ENCODE results near the gene MYO1G.
"Not testable (repeated sequence)": the region's sequence is repeated elsewhere in the genome, so short reads cannot be mapped to it uniquely, and the experiment has no call there.

Gene MYO1G

GRCh38 chr7:44999245-45000092, 20.7 kb upstream of the MYO1G start:
- peak; percentile 99 for DNase-seq

- no peak for DNase-seq
These were observed 19.5 kb upstream of the MYO1G start for GRCh38 chr7:44998153-44998871.

GRCh38 chr7:44995555-44996493, 17.0 kb upstream of the MYO1G start:
- DNase-seq = no peak

GRCh38 chr7:44994877-44995554, 16.2 kb upstream of the MYO1G start:
- no peak for DNase-seq

GRCh38 chr7:44992004-44992795, 13.4 kb upstream of the MYO1G start:
- DNase-seq = not testable (repeated sequence)

GRCh38 chr7:44990109-44991023, 11.6 kb upstream of the MYO1G start:
- no peak for DNase-seq

- no peak for DNase-seq
These were observed 10.3 kb upstream of the MYO1G start for GRCh38 chr7:44989132-44989531.

- no peak for DNase-seq
These were observed 9.9 kb upstream of the MYO1G start for GRCh38 chr7:44988701-44989100.

- no peak for DNase-seq
These were observed 9.2 kb upstream of the MYO1G start for GRCh38 chr7:44987996-44988395.

GRCh38 chr7:44987457-44987856, 8.6 kb upstream of the MYO1G start:
- no peak for DNase-seq

GRCh38 chr7:44986218-44987053, 7.6 kb upstream of the MYO1G start:
- peak; percentile 92 for DNase-seq

GRCh38 chr7:44985900-44986217, 7.0 kb upstream of the MYO1G start:
- no peak for DNase-seq

- DNase-seq = no peak
These were observed 6.3 kb upstream of the MYO1G start for GRCh38 chr7:44985033-44985695.

GRCh38 chr7:44984478-44984758, 5.6 kb upstream of the MYO1G start:
- no peak for DNase-seq

GRCh38 chr7:44983742-44984477, 5.1 kb upstream of the MYO1G start:
- DNase-seq = no peak

GRCh38 chr7:44982970-44983369, 4.2 kb upstream of the MYO1G start:
- no peak for DNase-seq

- DNase-seq = no peak
These were observed 3.7 kb upstream of the MYO1G start for GRCh38 chr7:44982535-44982923.

- no peak for DNase-seq
These were observed 2.4 kb upstream of the MYO1G start for GRCh38 chr7:44981035-44981706.

Measured in stimulated activated naive CD4-positive, alpha-beta T cell treated with Interleukin-2 at 50 U/mL for 16 hours (primary cell).